Measurements from ENCODE around the gene INIP. TPM values are rescaled to one million over a fixed set of nuclear protein-coding genes. Genes with fewer than 3 reads are reported as not detected.
A peak's percentile ranks its signal among the peaks of the same experiment; 100 is the strongest.

INIP gene
- total RNA-seq, 2 experiments from 2014 or later, result 23.2 to 34.4 TPM

DNA sequence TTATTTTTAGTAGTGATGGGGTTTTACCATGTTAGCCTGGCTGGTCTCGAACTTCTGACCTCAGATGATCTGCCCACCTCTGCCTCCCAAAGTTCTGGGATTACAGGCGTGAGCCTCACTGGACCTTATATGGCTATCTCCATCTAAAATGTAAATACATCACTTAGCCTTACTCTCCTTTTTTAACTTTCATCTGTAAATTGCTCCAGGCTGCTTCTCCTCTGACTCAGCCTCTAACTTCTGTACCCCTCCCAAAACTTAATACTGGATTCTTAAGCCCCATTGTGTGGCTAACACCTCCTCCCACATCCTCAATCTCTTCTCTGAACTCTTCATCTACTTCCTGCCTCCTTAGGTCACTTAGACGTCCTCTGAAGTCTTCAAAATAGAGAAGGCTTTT lies 36.7 kb upstream of the INIP start:
- DNase-seq (ENCODE audit: low spot score), result peak; percentile 31
- 0 out of 2 replicates have a peak, but pooled peaks cover 3% of the 10 kb centered on the region for H3K36me3 ChIP-seq (ENCODE audit: insufficient read depth, low read length)
- no peak overlapping the region for H3K4me3 ChIP-seq (ENCODE audit: low read depth, low read length, poor library complexity, severe bottlenecking)
- intact Hi-C loops (cut with micrococcal nuclease; ENCODE audit: unreplicated experiment), result loop anchor here (10.0 kb wide), 2 partner anchors 860 to 1270 kb away; partner anchors contain the start of genes ECPAS and UGCG
- TF ChIP-seq, protein P1, sequence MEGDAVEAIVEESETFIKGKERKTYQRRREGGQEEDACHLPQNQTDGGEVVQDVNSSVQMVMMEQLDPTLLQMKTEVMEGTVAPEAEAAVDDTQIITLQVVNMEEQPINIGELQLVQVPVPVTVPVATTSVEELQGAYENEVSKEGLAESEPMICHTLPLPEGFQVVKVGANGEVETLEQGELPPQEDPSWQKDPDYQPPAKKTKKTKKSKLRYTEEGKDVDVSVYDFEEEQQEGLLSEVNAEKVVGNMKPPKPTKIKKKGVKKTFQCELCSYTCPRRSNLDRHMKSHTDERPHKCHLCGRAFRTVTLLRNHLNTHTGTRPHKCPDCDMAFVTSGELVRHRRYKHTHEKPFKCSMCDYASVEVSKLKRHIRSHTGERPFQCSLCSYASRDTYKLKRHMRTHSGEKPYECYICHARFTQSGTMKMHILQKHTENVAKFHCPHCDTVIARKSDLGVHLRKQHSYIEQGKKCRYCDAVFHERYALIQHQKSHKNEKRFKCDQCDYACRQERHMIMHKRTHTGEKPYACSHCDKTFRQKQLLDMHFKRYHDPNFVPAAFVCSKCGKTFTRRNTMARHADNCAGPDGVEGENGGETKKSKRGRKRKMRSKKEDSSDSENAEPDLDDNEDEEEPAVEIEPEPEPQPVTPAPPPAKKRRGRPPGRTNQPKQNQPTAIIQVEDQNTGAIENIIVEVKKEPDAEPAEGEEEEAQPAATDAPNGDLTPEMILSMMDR (conservative IDR thresholded peaks at IDR 0.05; ENCODE audit: low read length), result no peak
- TF ChIP-seq EZH2phosphoT487 (IDR thresholded peaks at IDR 0.05; ENCODE audit: borderline replicate concordance, low read depth, low read length), result no peak
- no peak overlapping the region for H2AFZ ChIP-seq (ENCODE audit: low read length)
- peaks cover 8% of the 10 kb centered on the region; the same call in 1 of the 2 replicates for H3K79me2 ChIP-seq (ENCODE audit: insufficient read depth, low read depth, low read length)
- H3K27ac ChIP-seq (ENCODE audit: low read depth, low read length, poor library complexity, severe bottlenecking), result no peak overlapping the region
- ChIA-PET CTCF (ENCODE audit: unreplicated experiment) (no interaction called here), POLR2A (no interaction called here)
- H3K4me2 ChIP-seq (ENCODE audit: low read length), result no peak overlapping the region
- no peaks in the 10 kb centered on the region for H3K9me2 ChIP-seq (ENCODE audit: insufficient read depth, low read length)
- H3K9me3 ChIP-seq (ENCODE audit: low read length), result no peaks in the 10 kb centered on the region
- H4K20me1 ChIP-seq (ENCODE audit: insufficient read depth, low read length), result no peaks in the 10 kb centered on the region; the same call in 1 of the 2 replicates
- no TSS peak for BruUV-seq (replicated peaks)
- peaks cover 30% of the 10 kb centered on the region for H3K4me1 ChIP-seq (ENCODE audit: insufficient read depth, low read length, poor library complexity, severe bottlenecking)

DNA sequence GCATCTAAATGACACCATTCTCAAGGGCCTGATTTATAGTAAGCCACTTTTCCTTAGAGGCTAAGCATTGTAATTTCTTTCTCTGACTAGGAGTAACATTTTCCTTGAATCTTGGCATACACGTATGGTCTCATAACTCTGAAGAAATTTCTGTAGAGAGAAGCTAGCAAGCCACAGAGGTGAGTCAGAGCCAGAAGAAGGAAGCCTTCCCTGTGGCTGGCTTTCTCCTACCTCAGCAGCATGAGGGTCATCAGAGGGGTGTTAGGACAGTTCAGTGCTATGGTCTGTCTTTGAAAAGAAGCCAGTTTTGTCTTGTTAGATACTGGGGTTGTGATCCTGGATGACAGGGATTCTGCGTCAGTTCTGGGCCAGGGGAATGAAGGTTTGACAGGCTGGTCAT lies 35.8 kb upstream of the INIP start:
- intact Hi-C loops (cut with micrococcal nuclease; ENCODE audit: unreplicated experiment), result loop anchor here (10.0 kb wide), 2 partner anchors 859 to 1269 kb away; partner anchors contain the start of genes ECPAS and UGCG
- no peak overlapping the region for H3K4me2 ChIP-seq (ENCODE audit: low read length)
- CTCF ChIA-PET (ENCODE audit: unreplicated experiment), result no interaction called here
- no peak overlapping the region for H2AFZ ChIP-seq (ENCODE audit: low read length)
- TF ChIP-seq EZH2phosphoT487 (IDR thresholded peaks at IDR 0.05; ENCODE audit: borderline replicate concordance, low read depth, low read length), result no peak
- TF ChIP-seq, protein P1 (conservative IDR thresholded peaks at IDR 0.05; ENCODE audit: low read length), result no peak
- TSS peak; percentile 35 for BruUV-seq (replicated peaks)
- peaks cover 8% of the 10 kb centered on the region; the same call in 1 of the 2 replicates for H3K79me2 ChIP-seq (ENCODE audit: insufficient read depth, low read depth, low read length)
- POLR2A ChIA-PET, result interaction anchor here (0.6 kb wide), 1 partner anchor 235 kb away, joined by 6 read pairs; no protein-coding TSS in a partner anchor
- no peaks in the 10 kb centered on the region for H3K9me3 ChIP-seq (ENCODE audit: low read length)
- H3K36me3 ChIP-seq (ENCODE audit: insufficient read depth, low read length), result no peaks in the 10 kb centered on the region
- peaks cover 35% of the 10 kb centered on the region for H3K4me1 ChIP-seq (ENCODE audit: insufficient read depth, low read length, poor library complexity, severe bottlenecking)
- no peak overlapping the region for H3K4me3 ChIP-seq (ENCODE audit: low read depth, low read length, poor library complexity, severe bottlenecking)
- no peaks in the 10 kb centered on the region for H3K9me2 ChIP-seq (ENCODE audit: insufficient read depth, low read length)
- DNase-seq (ENCODE audit: low spot score), result no peak
- no peak overlapping the region for H3K27ac ChIP-seq (ENCODE audit: low read depth, low read length, poor library complexity, severe bottlenecking)
- no peaks in the 10 kb centered on the region; the same call in 1 of the 2 replicates for H4K20me1 ChIP-seq (ENCODE audit: insufficient read depth, low read length)
